WTC11 (cell line): ENCODE data around the gene MAPK8IP1. TPM values are rescaled to one million over a fixed set of nuclear protein-coding genes. Genes with fewer than 3 reads are reported as not detected.

Source experiments
- ATAC-seq: fragments of 200-7000 bp; cut with Tn5 transposase; 2 replicates; pipeline ENCODE4 v1.10.0; 2021; ENCODE audit warnings: mild to moderate bottlenecking, moderate library complexity
- CTCF ChIA-PET: fragments of 300-600 bp; sonication (Branson Sonifier 250); formaldehyde crosslinking; loops from one replicate; lab custom pipeline; 2021; ENCODE audit warnings: antibody characterized with exemption; lab: Charles Lee
- POLR2A ChIA-PET: fragments of 350-600 bp; sonication (Branson Sonifier 250); formaldehyde crosslinking; loops from one replicate; lab custom pipeline; 2021; ENCODE audit warnings: antibody characterized with exemption; lab: Charles Lee
- DNase-seq: peaks from one replicate; pipeline ENCODE4 v3.0.0; 2021; ENCODE audit warnings: low spot score
- H3K27ac Mint-ChIP-seq: 2 replicates; pipeline ENCODE4 v1.8.0; 2021; ENCODE audit warnings: mixed read lengths
- H3K27me3 Mint-ChIP-seq: 2 replicates; pipeline ENCODE4 v1.8.0; 2021; ENCODE audit warnings: low read depth, mild to moderate bottlenecking, moderate library complexity, mixed read lengths
- H3K36me3 Mint-ChIP-seq: 2 replicates; pipeline ENCODE4 v1.8.0; 2021; ENCODE audit warnings: mixed read lengths
- H3K4me1 Mint-ChIP-seq: 2 replicates; pipeline ENCODE4 v1.8.0; 2022; ENCODE audit warnings: mixed read lengths
- H3K4me3 Mint-ChIP-seq: 2 replicates; pipeline ENCODE4 v1.8.0; 2021; ENCODE audit warnings: mild to moderate bottlenecking, moderate library complexity, mixed read lengths
- H3K9me3 Mint-ChIP-seq: 2 replicates; pipeline ENCODE4 v1.8.0; 2021; ENCODE audit warnings: mixed read lengths
- CREB1 ChIP-seq: sonication (generic); formaldehyde crosslinking; IDR thresholded peaks from 2 replicates; pipeline ENCODE4 v1.8.0; 2023; ENCODE audit warnings: mild to moderate bottlenecking, missing genetic modification reagents
- EMX1 ChIP-seq: fragments of 250-450 bp; sonication (Bioruptor Pico); IDR thresholded peaks from 2 replicates; pipeline ENCODE4 v1.8.0; 2021; ENCODE audit warnings: mild to moderate bottlenecking
- FOXP1 ChIP-seq: sonication (generic); formaldehyde crosslinking; IDR thresholded peaks from 2 replicates; pipeline ENCODE4 v1.8.0; 2022; ENCODE audit warnings: missing genetic modification reagents, mild to moderate bottlenecking, moderate library complexity, borderline replicate concordance
- HMGXB4 ChIP-seq: sonication (generic); formaldehyde crosslinking; IDR thresholded peaks from 2 replicates; pipeline ENCODE4 v1.8.1; 2023; ENCODE audit warnings: mild to moderate bottlenecking, moderate library complexity, missing genetic modification reagents
- IRF2 ChIP-seq: sonication (generic); formaldehyde crosslinking; IDR thresholded peaks from 2 replicates; pipeline ENCODE4 v1.8.0; 2022; ENCODE audit warnings: low read depth, missing genetic modification reagents, borderline replicate concordance
- JUN ChIP-seq: sonication (generic); formaldehyde crosslinking; IDR thresholded peaks from 2 replicates; pipeline ENCODE4 v1.8.0; 2023; ENCODE audit warnings: mild to moderate bottlenecking, missing genetic modification reagents
- KAT7 ChIP-seq: sonication (generic); formaldehyde crosslinking; IDR thresholded peaks from 2 replicates; pipeline ENCODE4 v1.8.1; 2023; ENCODE audit warnings: missing genetic modification reagents, mild to moderate bottlenecking, borderline replicate concordance
- MYBL2 ChIP-seq: sonication (generic); formaldehyde crosslinking; IDR thresholded peaks from 2 replicates; pipeline ENCODE4 v1.8.1; 2023; ENCODE audit warnings: mild to moderate bottlenecking, moderate library complexity, missing genetic modification reagents
- SOX15 ChIP-seq: fragments of 250-450 bp; sonication (Bioruptor Pico); IDR thresholded peaks from 2 replicates; pipeline ENCODE4 v1.9.0; 2021; ENCODE audit warnings: mild to moderate bottlenecking
- TCF7 ChIP-seq: sonication (generic); formaldehyde crosslinking; IDR thresholded peaks from 2 replicates; pipeline ENCODE4 v1.8.0; 2022; ENCODE audit warnings: mild to moderate bottlenecking, low read depth, missing genetic modification reagents, moderate library complexity
- TEAD1 ChIP-seq: sonication (generic); formaldehyde crosslinking; IDR thresholded peaks from 2 replicates; pipeline ENCODE4 v1.8.0; 2022; ENCODE audit warnings: mild to moderate bottlenecking, missing genetic modification reagents
- ZNF263 ChIP-seq: sonication (generic); formaldehyde crosslinking; IDR thresholded peaks from 2 replicates; pipeline ENCODE4 v1.8.1; 2022; ENCODE audit warnings: low read depth, mild to moderate bottlenecking, moderate library complexity, missing genetic modification reagents
- ZSCAN18 ChIP-seq: fragments of 250-450 bp; sonication (Bioruptor Pico); IDR thresholded peaks from 2 replicates; pipeline ENCODE4 v2.1.2; 2022; ENCODE audit warnings: mild to moderate bottlenecking, moderate library complexity
- total RNA-seq: library from RNA; stranded (reverse); gene quantifications from 3 replicates; pipeline ENCODE4 v1.2.3, GENCODE V29; 2021
- TF ChIP-seq, protein P1 (sequence below): sonication (generic); formaldehyde crosslinking; IDR thresholded peaks from 2 replicates; pipeline ENCODE4 v1.8.1; 2022; ENCODE audit warnings: mild to moderate bottlenecking, missing genetic modification reagents, moderate library complexity, borderline replicate concordance
- TF ChIP-seq, protein P2 (sequence below): sonication (generic); formaldehyde crosslinking; IDR thresholded peaks from 2 replicates; pipeline ENCODE4 v1.8.1; 2023; ENCODE audit warnings: mild to moderate bottlenecking, missing genetic modification reagents, borderline replicate concordance
- TF ChIP-seq, protein P3 (sequence below): sonication (generic); formaldehyde crosslinking; IDR thresholded peaks from 2 replicates; pipeline ENCODE4 v1.8.0; 2022; ENCODE audit warnings: mild to moderate bottlenecking, missing genetic modification reagents
- TF ChIP-seq, protein P4 (sequence below): fragments of 250-450 bp; sonication (Bioruptor Pico); IDR thresholded peaks from 2 replicates; pipeline ENCODE4 v1.9.0; 2021; ENCODE audit warnings: mild to moderate bottlenecking

Gene MAPK8IP1
- total RNA-seq, 1 experiment from 2014 or later, result 34.1 TPM

- Mint-ChIP-seq H3K27ac (no peak overlapping the region), H3K9me3 (no peaks in the 10 kb centered on the region), H3K4me3 (no peak overlapping the region), H3K36me3 (no peaks in the 10 kb centered on the region)
- DNase-seq (no peak), ATAC-seq (no peak)
- ChIA-PET POLR2A (no interaction called here), CTCF (no interaction called here)
- TF ChIP-seq ZNF263 (CRISPR knock-in tag), result no peak
- TF ChIP-seq, protein P1, sequence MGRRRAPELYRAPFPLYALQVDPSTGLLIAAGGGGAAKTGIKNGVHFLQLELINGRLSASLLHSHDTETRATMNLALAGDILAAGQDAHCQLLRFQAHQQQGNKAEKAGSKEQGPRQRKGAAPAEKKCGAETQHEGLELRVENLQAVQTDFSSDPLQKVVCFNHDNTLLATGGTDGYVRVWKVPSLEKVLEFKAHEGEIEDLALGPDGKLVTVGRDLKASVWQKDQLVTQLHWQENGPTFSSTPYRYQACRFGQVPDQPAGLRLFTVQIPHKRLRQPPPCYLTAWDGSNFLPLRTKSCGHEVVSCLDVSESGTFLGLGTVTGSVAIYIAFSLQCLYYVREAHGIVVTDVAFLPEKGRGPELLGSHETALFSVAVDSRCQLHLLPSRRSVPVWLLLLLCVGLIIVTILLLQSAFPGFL (CRISPR knock-in tag), result no peak
- TF ChIP-seq, protein P2, sequence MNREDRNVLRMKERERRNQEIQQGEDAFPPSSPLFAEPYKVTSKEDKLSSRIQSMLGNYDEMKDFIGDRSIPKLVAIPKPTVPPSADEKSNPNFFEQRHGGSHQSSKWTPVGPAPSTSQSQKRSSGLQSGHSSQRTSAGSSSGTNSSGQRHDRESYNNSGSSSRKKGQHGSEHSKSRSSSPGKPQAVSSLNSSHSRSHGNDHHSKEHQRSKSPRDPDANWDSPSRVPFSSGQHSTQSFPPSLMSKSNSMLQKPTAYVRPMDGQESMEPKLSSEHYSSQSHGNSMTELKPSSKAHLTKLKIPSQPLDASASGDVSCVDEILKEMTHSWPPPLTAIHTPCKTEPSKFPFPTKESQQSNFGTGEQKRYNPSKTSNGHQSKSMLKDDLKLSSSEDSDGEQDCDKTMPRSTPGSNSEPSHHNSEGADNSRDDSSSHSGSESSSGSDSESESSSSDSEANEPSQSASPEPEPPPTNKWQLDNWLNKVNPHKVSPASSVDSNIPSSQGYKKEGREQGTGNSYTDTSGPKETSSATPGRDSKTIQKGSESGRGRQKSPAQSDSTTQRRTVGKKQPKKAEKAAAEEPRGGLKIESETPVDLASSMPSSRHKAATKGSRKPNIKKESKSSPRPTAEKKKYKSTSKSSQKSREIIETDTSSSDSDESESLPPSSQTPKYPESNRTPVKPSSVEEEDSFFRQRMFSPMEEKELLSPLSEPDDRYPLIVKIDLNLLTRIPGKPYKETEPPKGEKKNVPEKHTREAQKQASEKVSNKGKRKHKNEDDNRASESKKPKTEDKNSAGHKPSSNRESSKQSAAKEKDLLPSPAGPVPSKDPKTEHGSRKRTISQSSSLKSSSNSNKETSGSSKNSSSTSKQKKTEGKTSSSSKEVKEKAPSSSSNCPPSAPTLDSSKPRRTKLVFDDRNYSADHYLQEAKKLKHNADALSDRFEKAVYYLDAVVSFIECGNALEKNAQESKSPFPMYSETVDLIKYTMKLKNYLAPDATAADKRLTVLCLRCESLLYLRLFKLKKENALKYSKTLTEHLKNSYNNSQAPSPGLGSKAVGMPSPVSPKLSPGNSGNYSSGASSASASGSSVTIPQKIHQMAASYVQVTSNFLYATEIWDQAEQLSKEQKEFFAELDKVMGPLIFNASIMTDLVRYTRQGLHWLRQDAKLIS (CRISPR knock-in tag), result no peak
- TF ChIP-seq, protein P3, sequence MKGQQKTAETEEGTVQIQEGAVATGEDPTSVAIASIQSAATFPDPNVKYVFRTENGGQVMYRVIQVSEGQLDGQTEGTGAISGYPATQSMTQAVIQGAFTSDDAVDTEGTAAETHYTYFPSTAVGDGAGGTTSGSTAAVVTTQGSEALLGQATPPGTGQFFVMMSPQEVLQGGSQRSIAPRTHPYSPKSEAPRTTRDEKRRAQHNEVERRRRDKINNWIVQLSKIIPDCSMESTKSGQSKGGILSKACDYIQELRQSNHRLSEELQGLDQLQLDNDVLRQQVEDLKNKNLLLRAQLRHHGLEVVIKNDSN (CRISPR knock-in tag), result no peak
- TF ChIP-seq, protein P4, sequence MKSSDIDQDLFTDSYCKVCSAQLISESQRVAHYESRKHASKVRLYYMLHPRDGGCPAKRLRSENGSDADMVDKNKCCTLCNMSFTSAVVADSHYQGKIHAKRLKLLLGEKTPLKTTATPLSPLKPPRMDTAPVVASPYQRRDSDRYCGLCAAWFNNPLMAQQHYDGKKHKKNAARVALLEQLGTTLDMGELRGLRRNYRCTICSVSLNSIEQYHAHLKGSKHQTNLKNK (CRISPR knock-in tag), result no peak
- no peak for TF ChIP-seq SOX15
- TF ChIP-seq HMGXB4 (CRISPR knock-in tag), result no peak
- no peak for TF ChIP-seq TCF7 (CRISPR knock-in tag)
- TF ChIP-seq CREB1 (CRISPR knock-in tag), result no peak
- TF ChIP-seq IRF2 (CRISPR knock-in tag), result no peak
- TF ChIP-seq JUN, result no peak
- TF ChIP-seq FOXP1 (CRISPR knock-in tag), result no peak
- TF ChIP-seq ZSCAN18 (CRISPR knock-in tag), result no peak
- TF ChIP-seq KAT7 (CRISPR knock-in tag), result no peak
- TF ChIP-seq MYBL2 (CRISPR knock-in tag), result no peak
- TF ChIP-seq TEAD1, result no peak
- no peak for TF ChIP-seq EMX1 (CRISPR knock-in tag)
- TF ChIP-seq, all 79 proteins: peak for 0
- peaks cover 30% of the 10 kb centered on the region for H3K4me1 Mint-ChIP-seq
- no peaks in the 10 kb centered on the region for H3K27me3 Mint-ChIP-seq
These were observed 9.2 kb downstream of the MAPK8IP1 start for GRCh38 chr11:45894555-45895247.
